Endothelial cell (in vitro differentiated cells): ENCODE measurements around the gene GPR135. TPM values are rescaled to one million over a fixed set of nuclear protein-coding genes. Genes with fewer than 3 reads are reported as not detected.

Experiments
- DNase-seq: peaks from one replicate; pipeline ENCODE4 v3.0.0; 2021; ENCODE audit warnings: low spot score
- H3K27ac Mint-ChIP-seq: one replicate; pipeline ENCODE4 v1.8.0; 2021; ENCODE audit warnings: mixed read lengths, inconsistent platforms; ENCODE audit not compliant: unreplicated experiment
- H3K27me3 Mint-ChIP-seq: one replicate; pipeline ENCODE4 v1.8.0; 2021; ENCODE audit warnings: mild to moderate bottlenecking, moderate library complexity, mixed read lengths, inconsistent platforms; ENCODE audit not compliant: unreplicated experiment
- H3K36me3 Mint-ChIP-seq: one replicate; pipeline ENCODE4 v1.8.0; 2021; ENCODE audit warnings: mild to moderate bottlenecking, low read depth, mixed read lengths, inconsistent platforms; ENCODE audit not compliant: unreplicated experiment
- H3K4me1 Mint-ChIP-seq: one replicate; pipeline ENCODE4 v1.8.0; 2021; ENCODE audit warnings: mild to moderate bottlenecking, mixed read lengths, inconsistent platforms; ENCODE audit not compliant: unreplicated experiment
- H3K4me3 Mint-ChIP-seq: one replicate; pipeline ENCODE4 v1.8.0; 2021; ENCODE audit warnings: mild to moderate bottlenecking, mixed read lengths, inconsistent platforms; ENCODE audit not compliant: unreplicated experiment
- H3K9me3 Mint-ChIP-seq: one replicate; pipeline ENCODE4 v1.8.0; 2021; ENCODE audit warnings: mixed read lengths, inconsistent platforms; ENCODE audit not compliant: unreplicated experiment
- total RNA-seq: library from RNA; stranded (reverse); fragmentation: NEBNext Ultra II Directional; extraction: Animal tissue kit (Norgen Biotek cat#: 25700); gene quantifications from one replicate; pipeline ENCODE4 v1.2.1, GENCODE V29; 2021; ENCODE audit not compliant: unreplicated experiment
- TF ChIP-seq, protein P1 (sequence below): fragments of 200-600 bp; sonication (generic); IDR thresholded peaks from one replicate; pipeline ENCODE4 v1.5.0; 2021; ENCODE audit warnings: antibody characterized with exemption; ENCODE audit not compliant: unreplicated experiment

GPR135 gene
- total RNA-seq, 1 donor from 2014 or later = 1.5 TPM

- no peaks in the 10 kb centered on the region for H3K9me3 Mint-ChIP-seq
- no peak overlapping the region for H3K4me3 Mint-ChIP-seq
- no peak overlapping the region for H3K27ac Mint-ChIP-seq
- TF ChIP-seq, protein P1, sequence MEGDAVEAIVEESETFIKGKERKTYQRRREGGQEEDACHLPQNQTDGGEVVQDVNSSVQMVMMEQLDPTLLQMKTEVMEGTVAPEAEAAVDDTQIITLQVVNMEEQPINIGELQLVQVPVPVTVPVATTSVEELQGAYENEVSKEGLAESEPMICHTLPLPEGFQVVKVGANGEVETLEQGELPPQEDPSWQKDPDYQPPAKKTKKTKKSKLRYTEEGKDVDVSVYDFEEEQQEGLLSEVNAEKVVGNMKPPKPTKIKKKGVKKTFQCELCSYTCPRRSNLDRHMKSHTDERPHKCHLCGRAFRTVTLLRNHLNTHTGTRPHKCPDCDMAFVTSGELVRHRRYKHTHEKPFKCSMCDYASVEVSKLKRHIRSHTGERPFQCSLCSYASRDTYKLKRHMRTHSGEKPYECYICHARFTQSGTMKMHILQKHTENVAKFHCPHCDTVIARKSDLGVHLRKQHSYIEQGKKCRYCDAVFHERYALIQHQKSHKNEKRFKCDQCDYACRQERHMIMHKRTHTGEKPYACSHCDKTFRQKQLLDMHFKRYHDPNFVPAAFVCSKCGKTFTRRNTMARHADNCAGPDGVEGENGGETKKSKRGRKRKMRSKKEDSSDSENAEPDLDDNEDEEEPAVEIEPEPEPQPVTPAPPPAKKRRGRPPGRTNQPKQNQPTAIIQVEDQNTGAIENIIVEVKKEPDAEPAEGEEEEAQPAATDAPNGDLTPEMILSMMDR = no peak
- no peak for DNase-seq
- peaks cover 3% of the 10 kb centered on the region for H3K36me3 Mint-ChIP-seq
- peaks cover under 1% of the 10 kb centered on the region for H3K4me1 Mint-ChIP-seq
- peaks cover 6% of the 10 kb centered on the region for H3K27me3 Mint-ChIP-seq
These were observed 4.8 kb downstream of the GPR135 start for GRCh38 chr14:59460378-59460777.

DNA sequence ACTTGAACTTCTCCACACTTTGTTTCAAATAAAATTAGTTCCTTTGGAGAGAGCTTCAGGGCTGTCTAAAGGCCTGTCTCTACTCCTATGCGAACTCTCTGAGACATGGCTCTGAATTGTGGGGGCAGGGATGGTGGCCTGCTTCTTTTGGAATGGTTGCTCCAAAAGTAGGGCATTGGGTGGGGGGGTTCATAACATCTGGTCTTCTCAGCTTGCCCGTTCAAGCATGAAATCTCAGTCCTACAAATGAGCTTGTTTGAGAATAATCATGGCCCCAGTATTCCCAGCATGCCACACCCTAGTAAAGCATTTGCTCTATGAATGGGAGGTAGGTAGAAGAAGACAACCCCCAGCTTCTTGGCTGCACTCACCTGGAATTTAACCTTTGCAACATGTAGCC lies 6.7 kb downstream of the GPR135 start:
- Mint-ChIP-seq H3K4me3 (no peak overlapping the region), H3K36me3 (peaks cover 3% of the 10 kb centered on the region), H3K27ac (no peak overlapping the region), H3K9me3 (no peaks in the 10 kb centered on the region), H3K27me3 (peaks cover 3% of the 10 kb centered on the region), H3K4me1 (no peaks in the 10 kb centered on the region)
- TF ChIP-seq, protein P1 = no peak
- no peak for DNase-seq

- Mint-ChIP-seq H3K27ac (no peak overlapping the region), H3K27me3 (no peaks in the 10 kb centered on the region), H3K36me3 (peaks cover 3% of the 10 kb centered on the region), H3K4me1 (no peaks in the 10 kb centered on the region), H3K9me3 (no peaks in the 10 kb centered on the region), H3K4me3 (no peak overlapping the region)
- DNase-seq = no peak
- TF ChIP-seq, protein P1 = no peak
These were observed 9.8 kb downstream of the GPR135 start for GRCh38 chr14:59455411-59455810.

GRCh38 chr14:59454139-59454538 lies 11.0 kb downstream of the GPR135 start:
- H3K36me3 Mint-ChIP-seq = peaks cover 3% of the 10 kb centered on the region
- no peaks in the 10 kb centered on the region for H3K4me1 Mint-ChIP-seq
- no peak overlapping the region for H3K27ac Mint-ChIP-seq
- no peak overlapping the region for H3K4me3 Mint-ChIP-seq
- no peak for DNase-seq
- no peaks in the 10 kb centered on the region for H3K9me3 Mint-ChIP-seq
- TF ChIP-seq, protein P1 = no peak
- no peaks in the 10 kb centered on the region for H3K27me3 Mint-ChIP-seq

DNA sequence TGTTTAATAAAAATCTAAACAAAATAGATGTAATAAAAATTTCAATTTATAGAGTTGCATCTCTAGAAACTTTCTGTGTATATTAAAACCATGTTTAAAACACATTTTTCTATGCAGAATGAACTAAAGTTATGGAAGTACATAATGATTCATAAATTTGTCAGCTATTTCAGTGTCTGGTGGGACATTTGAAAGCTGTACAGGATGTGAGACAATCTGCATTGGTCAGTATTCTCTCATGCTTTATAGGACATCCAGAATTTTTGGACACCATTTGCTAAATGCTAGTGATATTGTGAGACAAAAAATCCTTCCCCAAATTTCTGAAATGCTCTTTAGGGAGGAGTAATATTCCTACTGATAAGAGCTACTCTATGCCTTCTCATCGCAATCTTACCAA lies 13.3 kb downstream of the GPR135 start:
- no peak for DNase-seq
- H3K27ac Mint-ChIP-seq = no peak overlapping the region
- H3K4me1 Mint-ChIP-seq = no peaks in the 10 kb centered on the region
- no peaks in the 10 kb centered on the region for H3K36me3 Mint-ChIP-seq
- no peaks in the 10 kb centered on the region for H3K9me3 Mint-ChIP-seq
- peaks cover 3% of the 10 kb centered on the region for H3K27me3 Mint-ChIP-seq
- H3K4me3 Mint-ChIP-seq = no peak overlapping the region
- TF ChIP-seq, protein P1 = no peak
